ENCODE data around the gene GPR15.
"Not testable (repeated sequence)": the region's sequence is repeated elsewhere in the genome, so short reads cannot be mapped to it uniquely, and the experiment has no call there.

Gene GPR15

GRCh38 chr3:98556164-98557130, 24.7 kb downstream of the GPR15 start:
- in situ Hi-C loops (cut with MboI; ENCODE audit: low sequenced_read_pairs): no loop called here

DNA sequence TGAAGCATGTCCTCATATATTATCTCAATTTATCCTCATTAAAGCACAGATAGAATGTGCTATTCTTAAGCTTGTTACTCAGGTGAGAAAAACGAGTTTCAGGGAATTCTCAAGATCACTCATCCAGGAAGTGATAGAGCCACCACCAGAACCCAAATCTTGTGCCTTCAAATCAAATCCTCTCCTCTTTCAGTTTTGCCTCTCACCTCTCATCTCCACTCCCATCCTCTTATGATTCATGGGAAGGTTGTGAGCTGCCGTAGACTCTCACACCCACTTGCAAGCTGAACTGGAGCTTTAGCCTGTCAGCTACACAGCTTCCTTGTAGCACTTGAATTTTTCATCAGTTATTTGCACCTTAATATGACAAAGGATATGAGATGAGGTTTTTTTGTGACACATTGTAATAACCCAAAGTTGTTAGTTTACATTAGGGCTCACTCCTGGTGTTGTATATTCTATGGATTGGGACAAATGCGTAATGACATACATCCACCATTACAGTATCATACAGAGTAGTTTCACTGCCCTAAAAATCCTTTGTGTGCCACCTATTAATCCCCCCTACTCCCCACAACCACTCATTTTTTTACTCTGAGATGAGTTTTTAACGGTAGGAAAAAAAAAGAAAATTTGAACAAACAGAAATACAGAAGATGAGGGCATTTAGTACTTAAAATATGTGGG, 25.7 kb downstream of the GPR15 start:
- in situ Hi-C loops (cut with MboI; ENCODE audit: low sequenced_read_pairs): no loop called here

- in situ Hi-C loops (cut with MboI; ENCODE audit: low sequenced_read_pairs): no loop called here
Measured at GRCh38 chr3:98558100-98558827, 26.5 kb downstream of the GPR15 start.

- in situ Hi-C loops (cut with MboI; ENCODE audit: low sequenced_read_pairs): not testable (repeated sequence)
Measured at GRCh38 chr3:98559769-98560168, 28.0 kb downstream of the GPR15 start.

DNA sequence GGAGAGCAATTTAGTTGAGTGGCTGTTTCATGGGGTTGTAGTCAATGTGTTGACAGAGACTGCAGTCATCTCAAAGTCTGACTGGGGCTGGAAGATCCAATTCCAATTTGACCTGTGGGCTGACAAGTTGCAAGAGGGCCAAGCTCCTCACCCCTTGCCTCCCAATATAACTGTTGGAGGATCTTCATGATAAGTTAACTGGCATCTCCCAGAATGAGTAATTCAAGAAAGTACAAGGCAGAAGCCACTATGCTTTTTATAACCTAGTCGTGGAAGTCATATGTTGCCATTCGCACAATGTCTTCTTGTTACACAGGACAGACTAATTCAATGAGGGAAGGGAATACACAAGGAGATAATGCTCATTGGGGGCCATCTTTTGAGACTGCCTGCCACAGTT, 29.1 kb downstream of the GPR15 start:
- in situ Hi-C loops (cut with MboI; ENCODE audit: low sequenced_read_pairs): no loop called here

- in situ Hi-C loops (cut with MboI; ENCODE audit: low sequenced_read_pairs): no loop called here
Measured at GRCh38 chr3:98561727-98562521, 30.1 kb downstream of the GPR15 start.

DNA sequence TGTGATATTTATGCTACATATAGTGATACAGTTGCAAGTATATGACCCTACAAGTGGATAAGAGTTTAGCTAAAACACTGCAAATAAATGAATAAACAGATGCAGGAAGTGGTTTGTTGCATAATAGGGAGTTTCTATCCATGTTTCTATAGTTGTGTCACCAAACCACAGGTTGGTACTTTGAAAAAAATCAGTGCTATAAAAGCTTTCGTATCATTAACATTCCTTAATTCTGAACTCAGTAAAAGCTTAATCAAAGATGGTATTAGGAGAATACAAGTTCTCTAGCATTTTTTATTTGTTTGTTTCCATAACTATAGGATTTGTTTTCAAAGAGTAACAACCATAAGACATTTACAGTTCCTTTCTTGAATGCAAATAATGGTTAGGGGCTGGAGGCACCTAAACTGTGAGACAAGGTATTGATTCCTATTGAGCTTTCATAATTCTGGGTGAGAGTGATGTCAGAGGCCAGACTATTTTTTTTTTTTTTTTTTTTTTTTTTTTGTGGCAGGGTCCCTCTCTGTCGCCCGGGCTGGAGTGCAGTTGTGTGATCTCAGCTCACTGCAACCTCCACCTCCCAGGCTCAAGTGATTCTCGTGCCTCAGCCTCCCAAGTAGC, 32.0 kb downstream of the GPR15 start:
- in situ Hi-C loops (cut with MboI; ENCODE audit: low sequenced_read_pairs): no loop called here

DNA sequence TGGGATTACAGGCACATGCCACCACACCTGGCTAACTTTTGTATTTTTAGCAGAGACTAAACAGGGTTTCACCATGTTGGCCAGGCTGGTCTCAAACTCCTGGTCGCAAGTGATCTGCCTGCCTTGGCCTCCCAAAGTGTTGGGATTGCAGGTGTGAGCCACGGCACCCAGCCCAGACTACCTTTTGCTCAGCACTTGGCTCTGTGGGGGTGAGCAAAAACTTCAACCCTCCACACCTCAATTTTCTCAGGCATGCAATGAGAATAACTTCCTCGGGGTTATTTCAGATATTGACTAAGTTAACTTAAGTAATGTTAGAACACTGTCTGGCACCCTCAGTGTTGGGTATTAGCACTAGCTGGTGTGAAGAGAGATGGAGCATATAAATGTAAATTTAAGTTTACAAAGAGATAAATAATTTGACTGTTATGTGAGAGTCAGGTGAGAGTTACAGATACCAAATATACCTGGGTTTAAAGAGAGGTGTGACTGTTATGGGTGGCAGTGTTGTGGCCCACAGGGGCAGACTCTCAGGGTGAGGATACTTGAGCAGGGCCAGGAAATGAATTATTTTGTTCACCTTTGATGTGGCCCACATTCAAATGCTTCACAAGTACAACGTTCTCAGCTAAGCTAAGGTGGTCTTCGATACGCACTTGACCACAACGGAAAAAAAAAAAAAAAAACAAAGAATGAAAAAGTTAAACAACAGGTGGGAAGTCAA, 32.7 kb downstream of the GPR15 start:
- in situ Hi-C loops (cut with MboI; ENCODE audit: low sequenced_read_pairs): no loop called here

GRCh38 chr3:98565237-98565643, 33.5 kb downstream of the GPR15 start:
- in situ Hi-C loops (cut with MboI; ENCODE audit: low sequenced_read_pairs): no loop called here

GRCh38 chr3:98565843-98566242, 34.1 kb downstream of the GPR15 start:
- in situ Hi-C loops (cut with MboI; ENCODE audit: low sequenced_read_pairs): no loop called here

DNA sequence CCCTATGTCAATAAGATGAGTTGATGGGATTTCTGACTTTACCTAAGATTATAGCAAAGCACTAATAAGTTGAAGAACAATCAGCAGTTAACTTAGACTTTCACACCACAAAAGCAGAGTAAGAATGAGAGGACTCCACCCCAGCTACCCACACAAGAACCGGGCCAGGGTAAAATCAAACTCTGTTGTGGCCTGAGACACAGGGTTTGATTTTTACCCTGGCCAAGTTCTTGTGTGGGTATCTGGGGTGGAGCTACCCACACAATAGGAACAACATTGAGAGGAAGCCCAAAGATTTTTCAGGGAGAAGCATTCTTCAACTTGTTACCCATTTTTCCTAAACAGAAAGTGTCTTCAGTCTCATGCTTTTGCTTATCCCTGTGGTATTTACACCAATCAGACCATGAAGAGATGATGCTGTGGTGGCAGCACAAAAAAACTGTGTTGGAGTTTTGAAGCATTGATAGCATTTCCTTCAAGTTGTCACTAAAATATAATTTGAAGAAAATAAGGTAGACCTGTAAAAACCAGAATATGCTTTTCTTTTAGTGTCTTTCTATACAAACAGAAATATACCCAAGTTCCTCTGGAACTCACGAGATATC, 36.0 kb downstream of the GPR15 start:
- in situ Hi-C loops (cut with MboI; ENCODE audit: low sequenced_read_pairs): no loop called here

DNA sequence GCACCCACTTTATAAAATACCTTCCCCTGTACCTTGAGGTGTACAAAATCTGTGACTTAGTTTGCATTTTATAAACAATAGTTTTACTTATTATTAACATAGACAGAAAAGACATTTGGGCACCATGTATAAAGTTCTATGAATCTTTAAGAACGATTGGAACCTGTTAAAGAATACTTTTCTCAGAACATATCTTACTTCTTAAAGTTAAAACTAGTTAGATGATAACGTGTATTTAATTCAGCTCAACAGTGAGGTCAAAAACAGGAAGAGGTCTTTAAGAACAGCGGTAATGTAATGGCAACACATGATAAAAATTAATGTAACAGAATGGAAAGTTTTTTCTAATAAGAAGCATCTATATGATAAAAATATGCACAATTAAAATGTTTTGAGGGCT, 36.6 kb downstream of the GPR15 start:
- in situ Hi-C loops (cut with MboI; ENCODE audit: low sequenced_read_pairs): no loop called here

- in situ Hi-C loops (cut with MboI; ENCODE audit: low sequenced_read_pairs): no loop called here
Measured at GRCh38 chr3:98573181-98573728, 41.5 kb downstream of the GPR15 start.

DNA sequence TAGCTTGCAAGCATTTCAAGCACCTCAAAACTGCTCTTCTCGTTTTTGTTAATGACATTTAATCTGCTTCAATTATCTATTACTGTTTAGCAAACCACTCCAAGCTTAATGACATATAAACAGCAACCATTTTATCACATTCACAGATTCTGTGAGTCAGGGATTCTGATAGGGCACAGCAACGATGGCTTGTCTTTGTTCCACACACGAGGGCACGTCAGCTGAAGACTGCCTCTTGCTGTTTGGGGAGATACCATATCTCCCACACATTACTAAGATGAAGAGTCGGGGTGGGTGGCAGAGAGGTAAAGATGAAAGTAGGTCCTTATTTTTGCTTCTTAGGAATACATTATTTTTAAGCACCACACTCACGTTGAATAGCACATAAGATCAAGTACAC, 42.4 kb downstream of the GPR15 start:
- in situ Hi-C loops (cut with MboI; ENCODE audit: low sequenced_read_pairs): no loop called here

DNA sequence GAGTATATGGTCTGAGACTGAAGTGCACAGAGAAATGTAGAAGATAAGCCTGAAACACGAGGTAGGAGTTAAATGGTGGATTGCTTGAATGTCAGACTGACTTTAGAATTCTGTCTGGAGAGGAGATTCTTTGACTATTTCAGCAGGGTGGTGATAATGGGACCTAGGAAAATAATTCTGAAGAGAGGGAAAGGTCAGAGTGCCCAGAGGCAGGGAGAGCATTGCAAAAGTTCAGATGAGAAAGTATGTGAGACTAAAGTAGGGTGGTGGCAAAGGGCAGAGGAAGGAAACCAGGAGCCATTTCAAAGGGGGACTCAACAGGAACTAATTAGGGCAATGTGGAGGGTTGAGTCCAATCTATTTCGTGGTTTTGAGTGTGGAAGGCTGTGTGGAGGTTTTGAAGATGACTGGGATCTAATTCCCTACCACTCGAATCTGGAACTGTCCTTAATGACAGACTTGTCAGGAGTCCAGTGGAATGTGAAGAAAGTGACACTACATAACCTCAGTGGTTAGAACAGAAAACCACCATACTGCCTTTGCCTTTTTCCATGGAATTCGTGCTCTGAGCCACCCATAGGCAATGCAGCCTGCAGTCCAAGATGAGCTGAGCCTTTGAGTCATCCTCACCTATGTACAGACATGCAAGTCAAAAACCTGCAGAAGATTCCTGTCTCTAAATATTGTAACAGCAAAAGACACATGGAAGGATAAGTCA, 45.6 kb downstream of the GPR15 start:
- in situ Hi-C loops (cut with MboI; ENCODE audit: low sequenced_read_pairs): no loop called here

DNA sequence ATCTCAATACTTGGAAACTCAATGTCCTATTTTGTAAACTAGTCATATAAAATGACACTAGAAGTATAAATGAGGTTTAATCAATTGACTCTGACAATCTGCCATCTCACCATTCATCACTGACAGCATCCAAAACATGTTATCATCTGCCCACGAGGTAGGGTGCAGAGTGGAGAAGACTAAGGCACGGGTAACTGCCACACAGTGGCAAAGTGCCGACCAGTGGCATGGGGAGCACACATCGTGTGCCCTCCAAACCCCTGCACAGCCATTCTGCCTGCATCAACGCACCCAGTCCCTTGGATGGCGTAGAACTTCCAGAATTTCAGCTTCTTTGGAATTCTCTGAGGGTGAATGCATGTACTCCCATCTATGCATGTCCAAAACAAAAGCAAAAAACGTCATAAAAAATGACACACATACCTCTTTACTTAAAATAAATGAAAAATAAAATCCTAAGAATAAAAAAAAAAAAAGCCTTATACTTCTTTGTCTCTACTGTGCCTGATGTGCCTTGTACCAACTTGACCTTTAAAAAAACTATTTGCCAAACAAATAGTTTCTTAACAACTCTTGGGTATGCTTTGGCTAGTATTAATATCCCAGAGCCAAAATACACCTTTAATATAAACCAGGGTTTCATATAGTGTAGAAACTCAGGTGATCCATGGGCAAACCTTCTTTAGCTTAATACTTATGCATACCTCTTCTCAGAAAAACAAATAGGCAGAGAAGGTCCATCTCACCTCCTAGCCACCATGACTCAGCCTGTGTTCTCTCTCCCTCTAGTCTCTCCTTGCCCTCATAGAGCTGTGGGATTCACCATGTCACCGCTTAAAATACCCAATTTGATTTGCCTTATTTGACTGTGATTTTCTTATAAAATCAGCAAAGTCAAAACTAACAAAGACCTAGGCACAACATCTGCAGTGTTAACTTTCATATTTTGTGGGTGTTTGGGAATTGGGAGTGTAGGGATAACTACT, 48.9 kb downstream of the GPR15 start:
- in situ Hi-C loops (cut with MboI; ENCODE audit: low sequenced_read_pairs): no loop called here

DNA sequence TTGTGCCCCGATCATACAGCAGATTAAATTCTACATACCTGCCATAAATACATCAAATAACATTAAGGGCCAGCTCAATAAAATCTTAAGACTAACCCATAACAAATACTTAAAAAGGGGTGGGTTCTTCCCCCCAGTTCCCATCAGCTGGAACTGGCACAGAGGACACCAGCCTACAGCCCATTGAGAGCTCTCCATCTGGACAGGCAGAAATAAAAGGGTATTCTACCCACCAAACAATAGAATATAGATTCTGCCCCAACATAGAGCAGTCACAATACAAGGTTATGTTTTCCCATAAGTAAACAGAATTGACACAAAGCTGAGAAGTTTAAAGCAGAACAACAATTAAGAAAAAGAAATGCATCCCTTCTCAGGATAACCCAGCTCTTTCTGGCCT, 49.7 kb downstream of the GPR15 start:
- in situ Hi-C loops (cut with MboI; ENCODE audit: low sequenced_read_pairs): no loop called here
